Measurements from ENCODE around the gene ADAD2.
A peak's percentile ranks its signal among the peaks of the same experiment; 100 is the strongest.
"Not testable (repeated sequence)": the region's sequence is repeated elsewhere in the genome, so short reads cannot be mapped to it uniquely, and the experiment has no call there.

Gene ADAD2

GRCh38 chr16:84214451-84215066 lies 23.6 kb downstream of the ADAD2 start:
- TF ChIP-seq, protein P1, sequence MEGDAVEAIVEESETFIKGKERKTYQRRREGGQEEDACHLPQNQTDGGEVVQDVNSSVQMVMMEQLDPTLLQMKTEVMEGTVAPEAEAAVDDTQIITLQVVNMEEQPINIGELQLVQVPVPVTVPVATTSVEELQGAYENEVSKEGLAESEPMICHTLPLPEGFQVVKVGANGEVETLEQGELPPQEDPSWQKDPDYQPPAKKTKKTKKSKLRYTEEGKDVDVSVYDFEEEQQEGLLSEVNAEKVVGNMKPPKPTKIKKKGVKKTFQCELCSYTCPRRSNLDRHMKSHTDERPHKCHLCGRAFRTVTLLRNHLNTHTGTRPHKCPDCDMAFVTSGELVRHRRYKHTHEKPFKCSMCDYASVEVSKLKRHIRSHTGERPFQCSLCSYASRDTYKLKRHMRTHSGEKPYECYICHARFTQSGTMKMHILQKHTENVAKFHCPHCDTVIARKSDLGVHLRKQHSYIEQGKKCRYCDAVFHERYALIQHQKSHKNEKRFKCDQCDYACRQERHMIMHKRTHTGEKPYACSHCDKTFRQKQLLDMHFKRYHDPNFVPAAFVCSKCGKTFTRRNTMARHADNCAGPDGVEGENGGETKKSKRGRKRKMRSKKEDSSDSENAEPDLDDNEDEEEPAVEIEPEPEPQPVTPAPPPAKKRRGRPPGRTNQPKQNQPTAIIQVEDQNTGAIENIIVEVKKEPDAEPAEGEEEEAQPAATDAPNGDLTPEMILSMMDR (IDR thresholded peaks at IDR 0.05; ENCODE audit: low read depth, low read length): no peak
- no peak overlapping the region for H3K4me3 ChIP-seq (replicated peaks in 1 of 2; ENCODE audit: low read depth in 2 of 2, low read length in 2 of 2)
- peak in 1 of 2 donors; percentile 44 for DNase-seq (ENCODE audit: low read depth in 2 of 2)

DNA sequence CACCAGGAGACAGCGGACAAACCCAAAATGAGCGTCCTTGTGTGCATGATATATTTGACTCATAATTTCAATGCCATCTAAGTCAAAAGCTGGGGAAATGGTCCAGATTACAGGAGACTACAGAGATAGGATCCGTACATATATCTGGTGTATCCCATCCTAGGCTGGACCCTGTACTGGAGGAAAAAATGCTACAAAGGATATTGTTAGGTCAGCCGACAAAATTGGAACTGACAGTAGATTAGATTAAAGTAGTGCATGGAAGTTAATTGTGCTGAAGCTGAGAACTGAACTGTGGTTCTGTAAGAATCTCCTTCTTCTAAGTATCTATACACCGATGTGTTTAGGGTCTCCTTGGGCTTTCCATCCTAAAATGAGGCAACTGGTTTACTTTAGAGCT lies 24.6 kb downstream of the ADAD2 start:
- no peak overlapping the region for H3K4me3 ChIP-seq (replicated peaks in 1 of 2; ENCODE audit: low read depth in 2 of 2, low read length in 2 of 2)
- TF ChIP-seq, protein P1 (IDR thresholded peaks at IDR 0.05; ENCODE audit: low read depth, low read length): no peak
- DNase-seq (ENCODE audit: low read depth in 2 of 2): no peak

- H3K4me3 ChIP-seq (replicated peaks in 1 of 2; ENCODE audit: low read depth in 2 of 2, low read length in 2 of 2); DNase-seq (ENCODE audit: low read depth in 2 of 2): not testable (repeated sequence)
Observed at GRCh38 chr16:84216144-84216543, 25.2 kb downstream of the ADAD2 start.

DNA sequence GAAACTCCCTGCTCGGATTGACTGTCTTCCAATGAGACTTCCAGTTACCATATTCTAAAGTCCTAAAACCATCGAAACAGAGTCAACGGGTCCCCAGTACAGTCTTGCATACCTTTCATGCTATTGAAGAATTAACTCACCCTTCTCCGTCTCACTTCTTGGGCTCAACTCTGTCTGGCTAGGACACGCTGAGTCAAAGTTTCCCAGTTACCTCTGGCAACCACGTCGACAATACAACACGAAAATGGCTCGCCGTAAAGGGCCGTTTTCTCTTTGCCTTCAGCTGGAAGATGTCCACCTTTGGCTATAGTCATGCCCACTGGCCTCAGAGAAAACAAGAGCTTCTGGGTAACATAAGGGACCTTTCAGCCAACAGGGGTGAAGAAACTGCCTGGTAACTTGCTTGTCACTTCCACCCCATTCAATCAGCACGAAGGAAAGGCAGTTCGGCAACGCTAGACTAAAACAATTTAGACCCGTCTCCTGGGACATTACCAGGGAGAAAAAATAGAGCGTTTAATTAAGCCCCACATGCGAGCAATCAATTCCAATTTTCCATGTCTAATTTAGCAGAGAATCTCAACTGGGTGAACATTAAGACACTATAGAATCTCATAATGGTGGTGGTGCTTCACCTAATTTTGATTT lies 27.3 kb downstream of the ADAD2 start:
- no peak overlapping the region for H3K4me3 ChIP-seq (replicated peaks in 1 of 2; ENCODE audit: low read depth in 2 of 2, low read length in 2 of 2)
- no peak for DNase-seq (ENCODE audit: low read depth in 2 of 2)
- TF ChIP-seq, protein P1 (IDR thresholded peaks at IDR 0.05; ENCODE audit: low read depth, low read length): no peak

DNA sequence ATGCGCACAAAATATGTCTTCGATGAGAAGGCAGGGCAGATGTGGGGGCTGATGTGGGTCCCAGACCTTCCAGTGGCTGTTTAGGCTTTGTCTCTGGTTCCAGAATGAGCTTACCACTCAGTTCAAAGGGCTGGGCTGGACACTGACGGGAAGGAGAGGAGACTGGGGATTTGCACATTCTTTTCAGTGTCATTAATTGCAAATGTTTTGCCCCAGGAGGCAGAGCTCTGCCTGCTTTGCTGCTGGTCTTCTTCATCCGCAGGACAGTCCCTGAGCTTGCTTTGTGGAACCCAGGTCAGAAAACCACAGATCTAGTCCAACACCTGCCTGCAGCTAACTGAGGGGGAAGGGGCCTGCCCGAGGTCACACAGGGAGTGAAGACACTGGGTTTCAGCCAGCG lies 28.0 kb downstream of the ADAD2 start:
- DNase-seq (ENCODE audit: low read depth in 2 of 2): no peak
- TF ChIP-seq, protein P1 (IDR thresholded peaks at IDR 0.05; ENCODE audit: low read depth, low read length): no peak
- H3K4me3 ChIP-seq (replicated peaks in 1 of 2; ENCODE audit: low read depth in 2 of 2, low read length in 2 of 2): no peak overlapping the region

DNA sequence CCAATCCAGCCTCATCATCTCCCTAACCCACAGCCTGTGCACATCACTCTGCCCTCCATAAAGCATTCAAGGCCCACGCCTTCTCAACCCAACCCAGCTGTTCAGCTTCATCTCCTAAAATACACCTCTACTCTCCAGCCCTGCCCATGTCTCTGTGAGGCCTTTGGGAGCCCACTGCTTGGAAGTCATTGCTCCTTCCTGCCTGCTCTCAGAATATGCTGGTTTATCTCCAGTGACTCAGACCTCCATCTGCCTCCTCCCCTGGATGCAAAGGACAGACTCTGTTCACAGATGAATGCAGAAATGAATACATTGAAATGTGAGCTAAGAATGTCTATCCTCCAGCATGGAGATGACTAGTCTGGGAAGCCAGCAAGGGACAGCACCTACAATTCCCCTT lies 29.9 kb downstream of the ADAD2 start:
- DNase-seq (ENCODE audit: low read depth in 2 of 2): peak; percentile 54 to 64
- H3K4me3 ChIP-seq (replicated peaks in 1 of 2; ENCODE audit: low read depth in 2 of 2, low read length in 2 of 2): no peak overlapping the region
- TF ChIP-seq, protein P1 (IDR thresholded peaks at IDR 0.05; ENCODE audit: low read depth, low read length): no peak

DNA sequence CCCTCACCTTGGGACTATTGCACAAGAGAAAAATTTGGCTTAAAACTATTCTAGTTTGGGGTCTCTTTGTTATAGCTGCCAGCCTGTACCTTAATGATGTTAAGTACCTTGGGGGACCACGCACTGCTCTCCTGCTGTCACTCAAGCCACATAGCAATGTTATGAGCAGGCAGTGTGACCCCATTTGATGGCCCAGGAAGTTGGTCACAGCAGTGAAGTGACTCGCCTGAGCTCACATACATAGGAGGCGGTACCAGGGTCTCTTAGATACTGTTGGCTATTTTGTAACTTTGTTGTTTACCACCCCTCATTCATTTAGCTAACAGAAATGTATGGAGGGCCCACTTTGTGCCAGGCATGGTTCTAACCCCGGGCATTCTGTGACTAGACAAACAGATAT lies 32.5 kb downstream of the ADAD2 start:
- TF ChIP-seq, protein P1 (IDR thresholded peaks at IDR 0.05; ENCODE audit: low read depth, low read length): no peak
- H3K4me3 ChIP-seq (replicated peaks in 1 of 2; ENCODE audit: low read depth in 2 of 2, low read length in 2 of 2): no peak overlapping the region
- DNase-seq (ENCODE audit: low read depth in 2 of 2): no peak
